HepG2 (cell line): ENCODE results near the gene TCEA3. TPM values are rescaled to one million over a fixed set of nuclear protein-coding genes. Genes with fewer than 3 reads are reported as not detected.

Experiments used
- HNF1B ChIP-seq: sonication (generic); formaldehyde crosslinking; IDR thresholded peaks from 2 replicates; pipeline ENCODE4 v1.5.1; 2020; ENCODE audit warnings: mild to moderate bottlenecking, moderate library complexity, missing genetic modification reagents
- HNRNPK ChIP-seq: fragments of 200-400 bp; formaldehyde crosslinking; IDR thresholded peaks from 2 replicates; pipeline ENCODE4 v1.6.1; 2018; ENCODE audit warnings: low read length, low read depth, moderate library complexity, mild to moderate bottlenecking; ENCODE audit not compliant: poor library complexity, severe bottlenecking
- MAFK ChIP-seq, 2 experiments: IDR thresholded peaks in 1 of 2; conservative IDR thresholded peaks in 1 of 2; 2 replicates each; pipeline ENCODE4 v1.6.1; 2011; ENCODE audit warnings: improper control_type of control experiment in 2 of 2, low read length in 2 of 2
- MBNL3 ChIP-seq: fragments of 250-450 bp; sonication (Bioruptor Pico); conservative IDR thresholded peaks from 2 replicates; pipeline ENCODE4 v1.8.0; 2022; ENCODE audit warnings: mild to moderate bottlenecking, inconsistent platforms
- NRL ChIP-seq: sonication (generic); formaldehyde crosslinking; IDR thresholded peaks from 2 replicates; pipeline ENCODE4 v1.5.0; 2020; ENCODE audit warnings: missing genetic modification reagents, mild to moderate bottlenecking, moderate library complexity, borderline replicate concordance
- PAXIP1 ChIP-seq: sonication (generic); formaldehyde crosslinking; conservative IDR thresholded peaks from 2 replicates; pipeline ENCODE4 v1.4.0; 2020; ENCODE audit warnings: mild to moderate bottlenecking, missing genetic modification reagents, moderate library complexity
- PBX2 ChIP-seq: IDR thresholded peaks from 2 replicates; pipeline ENCODE4 v1.6.1; 2016; ENCODE audit warnings: control low read depth
- RFX3 ChIP-seq: IDR thresholded peaks from 2 replicates; pipeline ENCODE4 v1.6.1; 2016; ENCODE audit warnings: missing biosample characterization, missing genetic modification reagents
- RNF219 ChIP-seq: sonication (generic); formaldehyde crosslinking; IDR thresholded peaks from 2 replicates; pipeline ENCODE4 v1.5.0; 2020; ENCODE audit warnings: mild to moderate bottlenecking, missing genetic modification reagents
- RXRA ChIP-seq: sonication (generic); formaldehyde crosslinking; IDR thresholded peaks from 2 replicates; pipeline ENCODE4 v1.5.1; 2020; ENCODE audit warnings: missing genetic modification reagents
- SNAPC2 ChIP-seq: sonication (generic); formaldehyde crosslinking; IDR thresholded peaks from 2 replicates; pipeline ENCODE4 v1.8.1; 2022; ENCODE audit warnings: mild to moderate bottlenecking, missing genetic modification reagents
- THRA ChIP-seq: sonication (generic); formaldehyde crosslinking; IDR thresholded peaks from 2 replicates; pipeline ENCODE4 v1.4.0; 2020; ENCODE audit warnings: missing genetic modification reagents, borderline replicate concordance
- ZBTB38 ChIP-seq: sonication (generic); formaldehyde crosslinking; IDR thresholded peaks from 2 replicates; pipeline ENCODE4 v1.5.1; 2020; ENCODE audit warnings: mild to moderate bottlenecking, missing genetic modification reagents
- ZNF558 ChIP-seq: sonication (generic); formaldehyde crosslinking; IDR thresholded peaks from 2 replicates; pipeline ENCODE4 v1.9.0; 2022; ENCODE audit warnings: mild to moderate bottlenecking, missing genetic modification reagents, borderline replicate concordance
- ZNF607 ChIP-seq: sonication (generic); formaldehyde crosslinking; IDR thresholded peaks from 2 replicates; pipeline ENCODE4 v1.5.1; 2020; ENCODE audit warnings: missing genetic modification reagents, mild to moderate bottlenecking, borderline replicate concordance
- polyA plus RNA-seq, 8 experiments: library from polyadenylated mRNA; depleted of rRNA in 3 of 8; stranded (reverse) in 7 of 8; unstranded in 1 of 8; fragments of >200 nt; fragmentation: Illumina TruSeq in 4 of 8; extraction: Trizol in 4 of 8; gene quantifications; 2 replicates each; pipeline versions ENCODE4 v1.2.1 to v1.2.3, GENCODE V29; 2011 to 2016; ENCODE audit warnings: low read depth in 4 of 8, missing spikeins in 1 of 8, mixed read lengths in 1 of 8; ENCODE audit not compliant: insufficient read depth in 1 of 8
- total RNA-seq, 5 experiments: library from RNA; depleted of rRNA; stranded (reverse); fragments of >200 nt; fragmentation: Illumina TruSeq; extraction: Trizol; gene quantifications; 2 replicates each; pipeline ENCODE4 v1.2.3, GENCODE V29; 2016; ENCODE audit warnings: low read depth in 1 of 5

TCEA3 gene
- total and polyA plus RNA-seq, 2 of the 13 experiments (the other 11 are each of a cell fraction or from before 2014, with no cell fraction given) = 55.5 to 84.6 TPM

GRCh38 chr1:23368562-23369334 lies 55.8 kb downstream of the TCEA3 start (continued):
- TF ChIP-seq RNF219 (CRISPR knock-in tag) (no peak), PBX2 (CRISPR knock-in tag) (no peak), RXRA (CRISPR knock-in tag) (peak; percentile 56; the same call in 1 of the 2 replicates), RFX3 (CRISPR knock-in tag) (no peak), HNF1B (CRISPR knock-in tag) (peak; percentile 81), ZNF607 (CRISPR knock-in tag) (no peak; the same call in none of the 2 replicates), ZNF558 (CRISPR knock-in tag) (no peak; the same call in 1 of the 2 replicates), NRL (CRISPR knock-in tag) (peak; percentile 24; the same call in 1 of the 2 replicates), MBNL3 (no peak), THRA (CRISPR knock-in tag) (peak; percentile 49; the same call in 1 of the 2 replicates), HNRNPK (peak; percentile 39), MAFK (conservative IDR thresholded peaks at IDR 0.05 in 1 of 2, IDR thresholded peaks at IDR 0.05 in 1 of 2; ENCODE audit: low read length in 2 of 2) (no peak), PAXIP1 (CRISPR knock-in tag) (peak; percentile 46), SNAPC2 (CRISPR knock-in tag) (peak; percentile 32; the same call in 1 of the 2 replicates), ZBTB38 (CRISPR knock-in tag) (peak; percentile 55)
